Peyer's patch (tissue), 4 donors: ENCODE results near the gene S100A10. TPM values are rescaled to one million over a fixed set of nuclear protein-coding genes. Genes with fewer than 3 reads are reported as not detected.
A peak's percentile ranks its signal among the peaks of the same experiment; 100 is the strongest.

ENCODE experiments used
- DNase-seq, 3 donors: peaks; one replicate each; pipeline ENCODE4 v3.0.0-alpha.2; 2017 to 2019
- H3K27ac ChIP-seq, 4 donors: fragments of 200-600 bp; sonication (generic); one replicate each; pipeline ENCODE4 v1.5.1; 2016 to 2019
- H3K27me3 ChIP-seq, 2 donors: fragments of 200-600 bp; sonication (generic); one replicate each; pipeline ENCODE4 v1.5.1; 2019
- H3K36me3 ChIP-seq, 3 donors: fragments of 200-600 bp; sonication (generic); one replicate each; pipeline ENCODE4 v1.5.1; 2016 to 2019
- H3K4me1 ChIP-seq, 4 donors: fragments of 200-600 bp; sonication (generic); one replicate each; pipeline ENCODE4 v1.5.1; 2016 to 2019
- H3K4me3 ChIP-seq, 4 donors: fragments of 200-600 bp; sonication (generic); 1 replicate in 3 of 4; 2 replicates in 1 of 4; pipeline ENCODE4 v1.5.1; 2016 to 2019; ENCODE audit warnings: mild to moderate bottlenecking in 1 of 4
- H3K9me3 ChIP-seq, 4 donors: fragments of 200-600 bp; sonication (generic); one replicate each; pipeline ENCODE4 v1.5.1; 2016 to 2019; ENCODE audit warnings: mild to moderate bottlenecking in 1 of 4
- CTCF ChIP-seq, 6 experiments: fragments of 450-650 bp in 4 of 6; fragments of 200-600 bp in 2 of 6; sonication (generic) in 1 of 6; IDR thresholded peaks; one replicate each; pipeline ENCODE4 v1.5.1; 2017 to 2019; ENCODE audit warnings: antibody characterized with exemption in 6 of 6, mild to moderate bottlenecking in 3 of 6, moderate library complexity in 1 of 6
- POLR2A ChIP-seq, 2 donors: fragments of 450-650 bp; IDR thresholded peaks; one replicate each; pipeline ENCODE4 v1.5.1; 2017; ENCODE audit warnings: antibody characterized with exemption in 2 of 2, mild to moderate bottlenecking in 2 of 2, moderate library complexity in 2 of 2
- total RNA-seq, 4 donors: library from RNA; depleted of rRNA; stranded (reverse); fragments of >200 nt; gene quantifications; one replicate each; pipeline ENCODE4 v1.1.0, GENCODE V29; 2016

S100A10 gene
- total RNA-seq, 4 donors from 2014 or later = 90.0 to 223 (median 154) TPM

GRCh38 chr1:151939141-151939540, 54.5 kb downstream of the S100A10 start:
- H3K27ac ChIP-seq = no peak overlapping the region
- H3K9me3 ChIP-seq = no peaks in the 10 kb centered on the region
- H3K4me3 ChIP-seq = no peak overlapping the region
- no peak for DNase-seq
- no peaks in the 10 kb centered on the region for H3K27me3 ChIP-seq
- TF ChIP-seq POLR2A (IDR thresholded peaks at IDR 0.05) (no peak), CTCF (IDR thresholded peaks at IDR 0.05) (no peak)
- no peaks in the 10 kb centered on the region for H3K36me3 ChIP-seq
- peaks cover 0 to 36% (median 0%) of the 10 kb centered on the region in 4 donors for H3K4me1 ChIP-seq

- no peak overlapping the region for H3K27ac ChIP-seq
- TF ChIP-seq POLR2A (IDR thresholded peaks at IDR 0.05) (no peak), CTCF (IDR thresholded peaks at IDR 0.05) (no peak)
These were observed 57.0 kb downstream of the S100A10 start for GRCh38 chr1:151936653-151937052.

DNA sequence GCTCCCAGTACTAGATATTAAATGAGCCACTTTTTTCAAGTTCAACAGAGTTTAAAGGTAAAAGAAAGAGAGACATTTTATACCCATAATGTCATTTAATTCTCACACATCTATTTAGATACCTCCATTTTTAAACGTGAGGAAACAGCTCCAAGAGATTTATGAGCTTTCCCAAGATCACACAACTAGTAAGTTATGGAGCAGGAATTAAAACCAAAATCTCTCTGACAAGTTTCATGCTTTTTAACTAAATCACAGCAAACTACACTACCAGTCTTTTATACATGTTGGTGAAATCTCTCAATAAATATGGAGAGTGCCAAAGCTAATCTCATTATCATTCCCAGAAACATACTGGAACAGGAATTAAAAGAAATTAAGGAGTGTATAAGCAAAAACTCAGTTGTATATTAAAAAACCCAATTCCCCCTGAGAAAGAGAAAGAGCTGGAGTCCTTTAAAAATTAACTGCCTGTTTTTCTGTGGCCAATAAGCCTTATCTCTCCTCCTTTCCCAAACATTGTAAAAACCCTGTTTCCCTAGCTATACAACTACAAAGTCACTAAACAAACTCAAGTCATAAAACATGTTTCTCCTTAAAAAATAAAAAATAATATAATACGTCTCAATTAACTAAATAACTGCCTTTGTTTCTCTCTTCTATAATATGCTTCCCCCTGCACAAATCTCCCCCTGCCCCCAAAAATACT, 57.6 kb downstream of the S100A10 start:
- Histone ChIP-seq H3K27me3 (no peaks in the 10 kb centered on the region), H3K27ac (peak overlapping the region in 1 of 4 donors; percentile 28)
- TF ChIP-seq CTCF (IDR thresholded peaks at IDR 0.05) (no peak), POLR2A (IDR thresholded peaks at IDR 0.05) (no peak)

More at GRCh38 chr1:151936653-151937052, 57.0 kb downstream of the S100A10 start:
- no peaks in the 10 kb centered on the region for H3K36me3 ChIP-seq
- H3K27me3 ChIP-seq = no peaks in the 10 kb centered on the region
- no peak for DNase-seq
- H3K4me1 ChIP-seq = peaks cover 0 to 28% (median 0%) of the 10 kb centered on the region in 4 donors
- no peaks in the 10 kb centered on the region for H3K9me3 ChIP-seq
- no peak overlapping the region for H3K4me3 ChIP-seq

DNA sequence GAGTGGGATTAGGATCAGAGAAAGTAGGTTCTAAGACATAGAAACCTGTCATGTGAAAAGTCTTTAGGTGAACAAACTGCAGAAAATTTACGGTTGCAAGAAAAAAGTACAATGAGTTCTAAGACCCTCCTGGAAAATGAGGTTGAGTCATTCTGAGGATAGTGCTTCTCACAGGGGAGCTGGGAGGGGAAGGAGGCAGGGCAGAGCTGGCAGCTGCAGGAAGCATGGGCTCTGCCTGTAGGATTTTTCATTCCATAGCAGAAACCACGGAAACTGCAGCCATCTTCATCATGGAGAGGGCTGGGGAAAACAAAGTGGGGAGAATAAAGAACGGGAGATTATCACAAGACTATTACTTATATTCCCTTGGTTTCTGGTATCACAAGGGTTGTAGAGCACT, 58.5 kb downstream of the S100A10 start:
- no peak for DNase-seq
- TF ChIP-seq POLR2A (IDR thresholded peaks at IDR 0.05) (no peak), CTCF (IDR thresholded peaks at IDR 0.05) (no peak)
- Histone ChIP-seq H3K4me1 (peaks cover 0 to 15% (median 0%) of the 10 kb centered on the region in 4 donors), H3K4me3 (no peak overlapping the region), H3K9me3 (no peaks in the 10 kb centered on the region), H3K27me3 (no peaks in the 10 kb centered on the region), H3K36me3 (no peaks in the 10 kb centered on the region), H3K27ac (peak overlapping the region in 1 of 4 donors; percentile 28)

More for the DNA sequence above, 57.6 kb downstream of the S100A10 start:
- Histone ChIP-seq H3K9me3 (no peaks in the 10 kb centered on the region), H3K4me3 (no peak overlapping the region), H3K36me3 (no peaks in the 10 kb centered on the region), H3K4me1 (peaks cover 0 to 24% (median 0%) of the 10 kb centered on the region in 4 donors)
- DNase-seq = no peak

DNA sequence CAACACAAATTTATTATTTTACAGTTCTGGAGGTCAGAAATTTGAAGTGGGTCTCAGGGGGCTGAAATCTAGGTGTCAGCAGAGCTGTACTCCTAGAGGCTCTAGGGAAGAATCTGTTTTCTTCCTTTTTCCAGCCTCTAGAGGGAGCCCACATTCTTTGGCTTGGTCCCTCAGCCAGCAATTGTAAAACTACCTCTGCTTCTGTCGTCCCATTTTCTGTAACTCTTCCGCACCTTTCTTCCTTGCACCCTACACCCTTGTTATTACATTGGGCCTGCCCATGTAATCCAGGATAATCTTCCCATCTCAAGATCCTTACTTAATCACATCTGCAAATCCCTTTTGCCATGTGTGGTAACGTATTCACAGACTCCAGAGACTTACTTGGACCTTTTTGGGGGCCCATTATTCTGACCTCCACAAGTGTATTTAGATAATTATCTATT, 59.6 kb downstream of the S100A10 start:
- H3K27me3 ChIP-seq = no peaks in the 10 kb centered on the region
- DNase-seq = peak in 1 of 3 donors; percentile 71
- no peaks in the 10 kb centered on the region for H3K36me3 ChIP-seq
- H3K4me1 ChIP-seq = peaks cover 0 to 14% (median 0%) of the 10 kb centered on the region in 4 donors
- no peak overlapping the region for H3K27ac ChIP-seq
- H3K4me3 ChIP-seq = no peak overlapping the region
- H3K9me3 ChIP-seq = no peaks in the 10 kb centered on the region
- TF ChIP-seq POLR2A (IDR thresholded peaks at IDR 0.05) (no peak), CTCF (IDR thresholded peaks at IDR 0.05) (peak; percentile 35 to 92 (median 84))

Other genes with a start within 250 kb of the S100A10 start
- 10 to 100 TPM; 31.3 to 92.4 (median 40.1) TPM for gene MRPL9, start 230.4 kb downstream of the S100A10 start, total RNA-seq
- gene TDRKH, start 203.4 kb downstream of the S100A10 start, total RNA-seq = 1 to 10 TPM; 1.2 to 5.0 (median 3.6) TPM
- 1 to 10 TPM in 3 of 4 donors, not detected in 1; 1.0 to 1.3 (median 1.1) TPM for gene LINGO4, start 188.4 kb downstream of the S100A10 start, total RNA-seq
- gene RORC, start 162.1 kb downstream of the S100A10 start, total RNA-seq = 10 to 100 TPM; 10.7 to 70.1 (median 46.0) TPM
- under 1 TPM in 1 of 4 donors, not detected in 3; 0.54 TPM for gene C2CD4D, start 154.0 kb downstream of the S100A10 start, total RNA-seq
- gene THEM5, start 140.1 kb downstream of the S100A10 start, total RNA-seq = not detected
- 10 to 100 TPM in 3 of 4 donors, 1 to 10 TPM in 1; 9.1 to 45.2 (median 14.6) TPM for gene THEM4, start 84.3 kb downstream of the S100A10 start, total RNA-seq
- 10 to 100 TPM; 33.3 to 75.1 (median 72.0) TPM for gene S100A11, start 43.1 kb upstream of the S100A10 start, total RNA-seq
- not detected for gene TCHHL1, start 95.2 kb upstream of the S100A10 start, total RNA-seq
- 1 to 10 TPM in 1 of 4 donors, under 1 TPM in 3; 0.13 to 5.8 (median 0.46) TPM for gene TCHH, start 121.6 kb upstream of the S100A10 start, total RNA-seq
- not detected for gene RPTN, start 165.4 kb upstream of the S100A10 start, total RNA-seq
- gene HRNR, start 230.3 kb upstream of the S100A10 start, total RNA-seq = not detected